Measurements from ENCODE around the gene POGK. TPM values are rescaled to one million over a fixed set of nuclear protein-coding genes. Genes with fewer than 3 reads are reported as not detected.
A peak's percentile ranks its signal among the peaks of the same experiment; 100 is the strongest.

The POGK gene
- polyA plus RNA-seq, 1 donor (not counting 4 experiments of a cell fraction or from before 2014, with no cell fraction given): 14.7 TPM

DNA sequence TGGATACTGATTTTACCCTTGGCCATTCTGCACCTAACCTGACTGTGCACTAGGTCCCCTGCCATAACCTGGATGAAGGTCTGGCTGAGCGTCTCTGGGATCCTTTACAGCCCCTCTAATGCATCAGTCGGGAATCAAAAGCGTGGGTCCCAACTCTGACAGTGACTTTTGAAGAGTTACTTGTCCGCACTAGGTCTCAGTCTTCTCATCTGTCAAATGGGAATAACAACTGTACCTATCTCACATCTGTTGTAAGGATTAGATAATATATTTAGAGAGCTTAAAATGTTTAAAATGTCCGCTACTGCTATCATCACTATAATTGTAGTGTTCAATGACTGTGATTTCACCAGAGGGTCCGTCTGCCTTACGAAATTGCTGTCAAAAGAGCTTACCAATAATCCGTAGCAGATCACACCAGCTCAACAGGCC lies 36.0 kb downstream of the POGK start:
- no peaks in the 10 kb centered on the region for H4K20me1 ChIP-seq (ENCODE audit: control insufficient read depth, extremely low read depth, insufficient read depth, low read length)
- H3K9me1 ChIP-seq (ENCODE audit: control insufficient read depth, extremely low read depth, insufficient read depth, low read length): no peaks in the 10 kb centered on the region
- peak overlapping the region; percentile 90 for H3K9ac ChIP-seq (ENCODE audit: control insufficient read depth, extremely low read depth, insufficient read depth, low read length)
- H3K4me2 ChIP-seq (ENCODE audit: control insufficient read depth, extremely low read depth, insufficient read depth, low read depth, low read length): peak overlapping the region; percentile 86
- H3K4me1 ChIP-seq (ENCODE audit: control insufficient read depth, extremely low read depth, insufficient read depth, low read length): peaks cover 6% of the 10 kb centered on the region
- peak overlapping the region; percentile 63 to 68 (median 66) for H3K4me3 ChIP-seq (ENCODE audit: control insufficient read depth in 2 of 3, extremely low read depth in 1 of 3, insufficient read depth in 2 of 3, low read depth in 1 of 3, low read length in 3 of 3)
- H2AFZ ChIP-seq (ENCODE audit: control insufficient read depth, low read length): peak overlapping the region; percentile 89
- H3K36me3 ChIP-seq (ENCODE audit: control insufficient read depth in 2 of 2, extremely low read depth in 1 of 2, insufficient read depth in 2 of 2, low read length in 2 of 2): no peaks in the 10 kb centered on the region
- H3K9me3 ChIP-seq (ENCODE audit: control insufficient read depth, low read depth, low read length): no peaks in the 10 kb centered on the region
- no peak for DNase-seq (ENCODE audit: low read depth, low spot score)
- H3K27ac ChIP-seq (ENCODE audit: control insufficient read depth, insufficient read depth, low read length): peak overlapping the region; percentile 71
- no peaks in the 10 kb centered on the region for H3K27me3 ChIP-seq (ENCODE audit: control insufficient read depth, extremely low read depth, insufficient read depth, low read length)
- no peak for FAIRE-seq
- dilution Hi-C loops (cut with MboI; ENCODE audit: extremely low pct_ligation_motif_present, low sequenced_read_pairs): no loop called here
- no peak for TF ChIP-seq EZH2 (IDR thresholded peaks at IDR 0.05; ENCODE audit: low read length)
- TF ChIP-seq CTCF (optimal IDR thresholded peaks at IDR 0.05 in 1 of 3, IDR thresholded peaks at IDR 0.05 in 1 of 3, conservative IDR thresholded peaks at IDR 0.05 in 1 of 3; ENCODE audit: extremely low read depth in 1 of 3, insufficient read depth in 2 of 3, low read length in 3 of 3): no peak
- peaks cover 32% of the 10 kb centered on the region for H3K79me2 ChIP-seq (ENCODE audit: control insufficient read depth, insufficient read depth, low read length)

GRCh38 chr1:166875734-166876539 lies 36.7 kb downstream of the POGK start, which contains the start of gene TADA1:
Gene TADA1 (minus strand): TSS chr1:166876264. CDS start chr1:166876233, 31 bp downstream.
- Histone ChIP-seq H3K9me1 (ENCODE audit: control insufficient read depth, extremely low read depth, insufficient read depth, low read length) (no peaks in the 10 kb centered on the region), H3K9ac (ENCODE audit: control insufficient read depth, extremely low read depth, insufficient read depth, low read length) (peak within 1 kb of the TSS; percentile 90), H3K4me1 (ENCODE audit: control insufficient read depth, extremely low read depth, insufficient read depth, low read length) (peaks cover 6% of the 10 kb centered on the region), H3K4me2 (ENCODE audit: control insufficient read depth, extremely low read depth, insufficient read depth, low read depth, low read length) (peak within 1 kb of the TSS; percentile 92), H3K9me3 (ENCODE audit: control insufficient read depth, low read depth, low read length) (no peaks in the 10 kb centered on the region), H4K20me1 (ENCODE audit: control insufficient read depth, extremely low read depth, insufficient read depth, low read length) (no peaks in the 10 kb centered on the region), H2AFZ (ENCODE audit: control insufficient read depth, low read length) (peak within 1 kb of the TSS; percentile 89), H3K27ac (ENCODE audit: control insufficient read depth, insufficient read depth, low read length) (peak within 1 kb of the TSS; percentile 71), H3K4me3 (ENCODE audit: control insufficient read depth in 2 of 3, extremely low read depth in 1 of 3, insufficient read depth in 2 of 3, low read depth in 1 of 3, low read length in 3 of 3) (peak within 1 kb of the TSS; percentile 63 to 68 (median 66)), H3K36me3 (ENCODE audit: control insufficient read depth in 2 of 2, extremely low read depth in 1 of 2, insufficient read depth in 2 of 2, low read length in 2 of 2) (no peaks in the 10 kb centered on the region), H3K27me3 (ENCODE audit: control insufficient read depth, extremely low read depth, insufficient read depth, low read length) (no peaks in the 10 kb centered on the region), H3K79me2 (ENCODE audit: control insufficient read depth, insufficient read depth, low read length) (peaks cover 27% of the 10 kb centered on the region)
- FAIRE-seq (peak; percentile 66), DNase-seq (ENCODE audit: low read depth, low spot score) (peak; percentile 83)
- dilution Hi-C loops (cut with MboI; ENCODE audit: extremely low pct_ligation_motif_present, low sequenced_read_pairs): no loop called here
- no peak for TF ChIP-seq EZH2 (IDR thresholded peaks at IDR 0.05; ENCODE audit: low read length)
- TF ChIP-seq CTCF (optimal IDR thresholded peaks at IDR 0.05 in 1 of 3, IDR thresholded peaks at IDR 0.05 in 1 of 3, conservative IDR thresholded peaks at IDR 0.05 in 1 of 3; ENCODE audit: extremely low read depth in 1 of 3, insufficient read depth in 2 of 3, low read length in 3 of 3): peak in 1 of 3 experiments; percentile 41

Data from keratinocyte (primary cell).